ENCODE measurements around the gene ITPR1. TPM values are rescaled to one million over a fixed set of nuclear protein-coding genes. Genes with fewer than 3 reads are reported as not detected.

ITPR1 gene
- total and polyA plus RNA-seq, 2 of the 4 experiments (the other 2 are of a cell fraction), result 1.8 to 5.7 TPM

DNA sequence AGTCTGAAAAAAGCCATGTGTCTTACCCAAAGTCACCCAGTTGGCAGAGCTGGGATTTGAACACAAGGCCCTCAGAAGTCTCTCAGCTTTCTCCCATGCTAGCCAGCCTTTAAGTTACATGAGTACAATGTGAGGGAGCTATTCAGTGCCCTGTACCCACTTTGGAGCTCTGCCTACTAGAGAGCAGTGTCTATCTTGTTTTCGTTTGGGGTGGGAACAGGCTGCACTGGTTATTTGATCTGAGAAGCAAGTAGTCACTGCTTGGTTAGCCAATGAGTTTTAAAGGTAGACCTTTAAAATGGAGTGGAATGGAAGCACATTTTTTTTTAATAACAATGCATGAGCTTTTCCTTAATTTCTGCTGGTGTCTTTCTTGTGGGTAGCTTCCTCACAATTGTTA lies 255.0 kb downstream of the ITPR1 start:
- Histone ChIP-seq H3K4ac (ENCODE audit: low read depth, low read length) (no peak overlapping the region), H4K91ac (ENCODE audit: insufficient read depth, low read depth, low read length) (no peak overlapping the region), H3K18ac (ENCODE audit: low read depth, low read length) (no peak overlapping the region), H4K20me1 (ENCODE audit: insufficient read depth, low read length) (no peaks in the 10 kb centered on the region), H2AFZ (replicated peaks; ENCODE audit: low read length, poor library complexity) (no peak overlapping the region), H3K4me3 (ENCODE audit: insufficient read depth, low read depth, low read length) (no peak overlapping the region), H3K56ac (ENCODE audit: extremely low read depth, insufficient read depth, low read length) (no peak overlapping the region), H2BK15ac (ENCODE audit: low read depth, low read length) (no peak overlapping the region), H4K5ac (ENCODE audit: low read depth, low read length) (no peak overlapping the region), H3K14ac (replicated peaks; ENCODE audit: low read depth, low read length) (no peak overlapping the region), H3K9ac (ENCODE audit: low read depth, low read length) (no peak overlapping the region), H3K9me1 (ENCODE audit: insufficient read depth, low read length) (no peaks in the 10 kb centered on the region), H2AK5ac (ENCODE audit: low read depth, low read length) (no peak overlapping the region), H3K4me1 (ENCODE audit: control insufficient read depth, insufficient read depth, low read length) (peaks cover 18% of the 10 kb centered on the region), H2BK120ac (ENCODE audit: low read depth, low read length) (no peak overlapping the region), H4K8ac (ENCODE audit: low read depth in 2 of 2, low read length in 2 of 2) (no peak overlapping the region), H3K36me3 (ENCODE audit: control insufficient read depth, insufficient read depth, low read length) (no peaks in the 10 kb centered on the region), H2AK9ac (replicated peaks; ENCODE audit: low read depth, low read length, poor library complexity) (no peak overlapping the region), H3K4me2 (ENCODE audit: low read depth, low read length) (no peak overlapping the region), H3K27me3 (ENCODE audit: control insufficient read depth, insufficient read depth, low read length) (peaks cover 23% of the 10 kb centered on the region), H2BK5ac (ENCODE audit: low read depth, low read length, poor library complexity, severe bottlenecking) (no peak overlapping the region), H3K79me1 (ENCODE audit: low read depth in 1 of 2, low read length in 2 of 2) (no peaks in the 10 kb centered on the region), H3K9me3 (ENCODE audit: control insufficient read depth, insufficient read depth, low read length) (no peaks in the 10 kb centered on the region; the same call in 1 of the 2 replicates), H3K23ac (ENCODE audit: low read depth, low read length) (no peak overlapping the region), H2BK20ac (ENCODE audit: low read depth, low read length) (no peak overlapping the region), H3K27ac (ENCODE audit: insufficient read depth, low read length) (no peak overlapping the region)
- intact Hi-C loops (cut with micrococcal nuclease) (no loop called here), dilution Hi-C loops (cut with HindIII; ENCODE audit: low sequenced_read_pairs, unreplicated experiment) (no loop called here), in situ Hi-C loops (cut with MboI; ENCODE audit: low sequenced_read_pairs) (no loop called here)
- no TSS peak for BruUV-seq (replicated peaks)
- POLR2A ChIA-PET (ENCODE audit: unreplicated experiment), result no interaction called here
- CTCF ChIA-PET, result no interaction called here
- ATAC-seq (ENCODE audit: low read depth), result no peak
- no peak for TF ChIP-seq CHD1 (IDR thresholded peaks at IDR 0.05; ENCODE audit: low read depth, low read length)
- no peak for TF ChIP-seq RAD21 (IDR thresholded peaks at IDR 0.05; ENCODE audit: low read length)
- TF ChIP-seq USF2 (IDR thresholded peaks at IDR 0.05; ENCODE audit: low read depth, low read length), result no peak
- TF ChIP-seq ELK1 (IDR thresholded peaks at IDR 0.05; ENCODE audit: borderline replicate concordance, low read depth, low read length), result no peak
- no peak for TF ChIP-seq CEBPB (IDR thresholded peaks at IDR 0.05; ENCODE audit: low read depth, low read length)
- no peak for TF ChIP-seq MXI1 (IDR thresholded peaks at IDR 0.05; ENCODE audit: borderline replicate concordance, low read depth, low read length)
- TF ChIP-seq MAZ (IDR thresholded peaks at IDR 0.05; ENCODE audit: borderline replicate concordance, low read depth, low read length), result no peak
- TF ChIP-seq FOS (IDR thresholded peaks at IDR 0.05; ENCODE audit: low read depth, low read length), result no peak
- no peak for TF ChIP-seq RFX5 (IDR thresholded peaks at IDR 0.05; ENCODE audit: low read depth, low read length)
- no peak for TF ChIP-seq SMC3 (IDR thresholded peaks at IDR 0.05; ENCODE audit: low read depth, low read length)
- no peak for TF ChIP-seq POLR2A (IDR thresholded peaks at IDR 0.05; ENCODE audit: low read depth, low read length)
- WGBS, 2 experiments (ENCODE audit: extremely low coverage in 2 of 2, insufficient read length in 1 of 2), result no CpG with 5 or more reads among the region's 1 CpG
- no peak for DNase-seq
